Measurements from ENCODE around the gene LIAS.

The LIAS gene

GRCh38 chr4:39527296-39528060 is 68.6 kb downstream of the LIAS start, which contains the start of gene UGDH (continued):
- TF ChIP-seq ZNF449 (tag by site-specific recombination; IDR thresholded peaks at IDR 0.05), result no peak
- TF ChIP-seq ZNF501 (tag by site-specific recombination; IDR thresholded peaks at IDR 0.05), result peak; percentile 31
- TF ChIP-seq ZNF133 (tag by site-specific recombination; IDR thresholded peaks at IDR 0.05), result no peak
- no peak for TF ChIP-seq ZNF747 (tag by site-specific recombination; IDR thresholded peaks at IDR 0.05)
- TF ChIP-seq PRDM2 (tag by site-specific recombination; IDR thresholded peaks at IDR 0.05; ENCODE audit: borderline replicate concordance), result no peak
- no peak for TF ChIP-seq REPIN1 (tag by site-specific recombination; IDR thresholded peaks at IDR 0.05; ENCODE audit: low read depth)
- no peak for TF ChIP-seq AEBP2 (tag by site-specific recombination; IDR thresholded peaks at IDR 0.05; ENCODE audit: borderline replicate concordance)
- TF ChIP-seq HOXC10 (CRISPR knock-in tag; IDR thresholded peaks at IDR 0.05), result no peak
- peak; percentile 56; the same call in 1 of the 2 replicates for TF ChIP-seq OVOL3 (tag by site-specific recombination; IDR thresholded peaks at IDR 0.05)
- TF ChIP-seq ZBTB1 (tag by site-specific recombination; IDR thresholded peaks at IDR 0.05), result peak; percentile 35; the same call in 1 of the 2 replicates
- TF ChIP-seq ZNF629 (tag by site-specific recombination; IDR thresholded peaks at IDR 0.05), result 0 out of 2 replicates have a peak, but pooled peaks have one; percentile 34
- no peak for TF ChIP-seq ZNF626 (tag by site-specific recombination; IDR thresholded peaks at IDR 0.05)
- TF ChIP-seq ZNF600 (tag by site-specific recombination; IDR thresholded peaks at IDR 0.05), result peak; percentile 74
- no peak for TF ChIP-seq ZNF37A (tag by site-specific recombination; IDR thresholded peaks at IDR 0.05)
- TF ChIP-seq ZNF174 (tag by site-specific recombination; IDR thresholded peaks at IDR 0.05), result no peak
- no peak; the same call in 1 of the 2 replicates for TF ChIP-seq ZNF184 (tag by site-specific recombination; IDR thresholded peaks at IDR 0.05)
- no peak for TF ChIP-seq ZNF623 (tag by site-specific recombination; IDR thresholded peaks at IDR 0.05)
- TF ChIP-seq HIC1 (tag by site-specific recombination; IDR thresholded peaks at IDR 0.05), result peak; percentile 41; the same call in 1 of the 2 replicates
- no peak for TF ChIP-seq ZNF211 (tag by site-specific recombination; IDR thresholded peaks at IDR 0.05; ENCODE audit: low read depth)
- no peak for TF ChIP-seq RBAK (tag by site-specific recombination; IDR thresholded peaks at IDR 0.05)
- peak; percentile 68 for TF ChIP-seq KLF9 (tag by site-specific recombination; IDR thresholded peaks at IDR 0.05; ENCODE audit: low read depth)
- TF ChIP-seq HOXA7 (CRISPR knock-in tag; IDR thresholded peaks at IDR 0.05; ENCODE audit: borderline replicate concordance), result no peak
- no peak for TF ChIP-seq ZNF24 (tag by site-specific recombination; IDR thresholded peaks at IDR 0.05)
- peak; percentile 44; the same call in 1 of the 2 replicates for TF ChIP-seq ZXDB (tag by site-specific recombination; IDR thresholded peaks at IDR 0.05)
- TF ChIP-seq ZNF776 (tag by site-specific recombination; IDR thresholded peaks at IDR 0.05; ENCODE audit: borderline replicate concordance), result no peak
- TF ChIP-seq ZNF121 (tag by site-specific recombination; IDR thresholded peaks at IDR 0.05), result no peak
